ENCODE data around the gene PBX1. TPM values are rescaled to one million over a fixed set of nuclear protein-coding genes. Genes with fewer than 3 reads are reported as not detected.

The PBX1 gene
- total and polyA plus RNA-seq, 10 of the 15 experiments (the other 5 are each of a cell fraction or from before 2014, with no cell fraction given) = 0.05 to 0.28 (median 0.11) TPM; not detected in 5

- intact Hi-C loops (cut with micrococcal nuclease; ENCODE audit: unreplicated experiment) = no loop called here
- 17% methylated on average over 2 of the region's 2 CpGs for WGBS (ENCODE audit: insufficient coverage, insufficient replicate concordance, low lambda C conversion rate, missing lambda C conversion rate)
- Histone ChIP-seq H3K4me1 (ENCODE audit: control insufficient read depth, insufficient read depth, low read length) (no peaks in the 10 kb centered on the region), H3K27me3 (replicated peaks in 1 of 2; ENCODE audit: control insufficient read depth in 2 of 2, insufficient read depth in 2 of 2, low read length in 1 of 2) (no peaks in the 10 kb centered on the region), H3K4me2 (ENCODE audit: control insufficient read depth, insufficient read depth) (no peak overlapping the region), H3K9me3 (replicated peaks; ENCODE audit: control insufficient read depth, insufficient read depth, low read length) (no peaks in the 10 kb centered on the region), H3K4me3 (no peak overlapping the region), H3K27ac (ENCODE audit: control insufficient read depth, insufficient read depth) (no peak overlapping the region), H3K36me3 (ENCODE audit: control insufficient read depth in 2 of 2, insufficient read depth in 2 of 2, low read length in 1 of 2) (no peaks in the 10 kb centered on the region), H3K79me2 (ENCODE audit: control insufficient read depth, insufficient read depth, low read length) (no peaks in the 10 kb centered on the region), H4K20me1 (ENCODE audit: control insufficient read depth, insufficient read depth) (no peaks in the 10 kb centered on the region), H2AFZ (ENCODE audit: control insufficient read depth, low read depth, low read length) (no peak overlapping the region), H3K9ac (ENCODE audit: control insufficient read depth, insufficient read depth, low read length) (no peak overlapping the region)
- ChIA-PET CTCF (interaction anchor here (1.2 kb wide), 1 partner anchor 58 kb away, joined by 3 read pairs; no protein-coding TSS in a partner anchor), RAD21 (ENCODE audit: unreplicated experiment) (no interaction called here), POLR2A (no interaction called here), SMC1A (ENCODE audit: uncharacterized antibody, unreplicated experiment) (no interaction called here)
- TF ChIP-seq PBX3 (IDR thresholded peaks at IDR 0.05; ENCODE audit: insufficient replicate concordance, low read depth, low read length) = no peak
- TF ChIP-seq HDGF (IDR thresholded peaks at IDR 0.05) = no peak
- no peak for TF ChIP-seq ZZZ3 (IDR thresholded peaks at IDR 0.05; ENCODE audit: control insufficient read depth, insufficient read length, low read depth)
- no peak for TF ChIP-seq TBL1XR1 (IDR thresholded peaks at IDR 0.05; ENCODE audit: low read depth, low read length)
- no peak for TF ChIP-seq GATAD2B (conservative IDR thresholded peaks at IDR 0.05; ENCODE audit: low read depth)
- TF ChIP-seq TCF12 (IDR thresholded peaks at IDR 0.05; ENCODE audit: low read depth, low read length) = no peak
- no peak for TF ChIP-seq BACH1 (IDR thresholded peaks at IDR 0.05; ENCODE audit: borderline replicate concordance)
- TF ChIP-seq MLLT1 (IDR thresholded peaks at IDR 0.05) = no peak
- TF ChIP-seq PML (IDR thresholded peaks at IDR 0.05; ENCODE audit: low read length) = no peak
- no peak for TF ChIP-seq SIN3A (IDR thresholded peaks at IDR 0.05; ENCODE audit: low read depth, low read length)
- TF ChIP-seq YBX1 (IDR thresholded peaks at IDR 0.05) = no peak
- FAIRE-seq = no peak
- no peak for ATAC-seq
- in situ Hi-C loops (cut with MboI) = no loop called here
- DNase-seq (ENCODE audit: low read depth, low spot score) = no peak
- no TSS peak for BruUV-seq (replicated peaks)
Observed at GRCh38 chr1:164726235-164726634, 167.3 kb downstream of the PBX1 start.
